ENCODE data around the gene CHMP6.
"Not testable (repeated sequence)": the region's sequence is repeated elsewhere in the genome, so short reads cannot be mapped to it uniquely, and the experiment has no call there.

The CHMP6 gene

DNA sequence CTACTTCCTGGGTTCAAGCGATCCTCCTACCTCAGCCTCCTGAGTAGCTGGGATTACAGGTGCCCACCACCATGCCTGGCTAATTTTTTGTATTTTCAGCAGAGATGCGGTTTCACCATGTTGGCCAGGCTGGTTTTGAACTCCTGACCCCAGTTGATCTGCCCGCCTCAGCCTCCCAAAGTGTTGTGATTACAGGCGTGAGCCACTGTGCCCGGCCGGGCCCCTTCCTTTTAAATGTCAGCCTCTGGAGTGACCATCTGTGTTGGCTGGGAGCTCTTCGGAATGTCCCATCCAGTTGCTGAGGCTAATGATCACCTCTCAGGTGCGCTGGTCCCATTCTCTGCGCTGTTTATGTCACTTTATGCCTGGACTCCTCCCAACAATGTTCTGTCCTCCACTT, 38.7 kb downstream of the CHMP6 start:
- not testable (repeated sequence) for DNase-seq (ENCODE audit: low read depth)

DNA sequence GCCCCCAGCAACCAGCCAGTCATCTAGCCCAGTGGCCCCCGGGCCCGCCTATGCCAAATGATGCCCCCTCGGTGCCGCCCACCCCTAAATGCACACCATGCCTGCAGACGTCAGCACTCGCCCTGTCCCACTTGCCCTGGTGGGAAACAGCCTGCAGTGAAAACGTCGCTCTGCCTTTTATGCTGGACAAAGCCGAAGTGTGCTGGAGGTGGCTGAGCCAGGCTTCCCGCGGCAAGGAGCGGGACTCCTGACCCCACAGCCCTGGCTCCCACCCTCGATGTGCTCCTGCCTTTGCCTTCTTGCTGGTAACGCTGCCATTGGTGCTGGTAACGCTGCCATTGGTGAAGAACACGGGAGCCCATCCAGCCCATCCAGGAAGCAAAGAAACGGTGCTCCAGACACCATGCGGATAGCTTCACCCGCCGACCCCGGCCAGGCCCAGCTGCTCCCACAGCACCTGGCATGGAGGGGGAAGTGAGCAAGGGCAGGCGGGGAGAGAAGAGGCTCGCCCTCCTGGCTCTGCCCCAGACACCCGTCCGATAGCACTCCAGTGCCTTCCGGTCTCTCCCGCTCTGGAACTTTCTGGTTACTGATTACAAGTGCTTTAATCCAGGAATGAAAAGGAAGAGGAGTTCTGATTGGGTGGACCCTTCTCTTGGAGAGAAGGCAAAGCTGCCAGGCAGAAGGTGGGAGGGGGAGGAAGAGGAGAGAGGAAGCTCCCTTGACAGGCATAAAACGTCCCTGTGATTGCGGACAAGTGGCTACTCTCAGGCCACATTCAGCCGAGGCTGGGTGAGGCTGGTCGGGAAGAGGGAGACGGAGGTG, 39.3 kb downstream of the CHMP6 start:
- DNase-seq (ENCODE audit: low read depth), result no peak

DNA sequence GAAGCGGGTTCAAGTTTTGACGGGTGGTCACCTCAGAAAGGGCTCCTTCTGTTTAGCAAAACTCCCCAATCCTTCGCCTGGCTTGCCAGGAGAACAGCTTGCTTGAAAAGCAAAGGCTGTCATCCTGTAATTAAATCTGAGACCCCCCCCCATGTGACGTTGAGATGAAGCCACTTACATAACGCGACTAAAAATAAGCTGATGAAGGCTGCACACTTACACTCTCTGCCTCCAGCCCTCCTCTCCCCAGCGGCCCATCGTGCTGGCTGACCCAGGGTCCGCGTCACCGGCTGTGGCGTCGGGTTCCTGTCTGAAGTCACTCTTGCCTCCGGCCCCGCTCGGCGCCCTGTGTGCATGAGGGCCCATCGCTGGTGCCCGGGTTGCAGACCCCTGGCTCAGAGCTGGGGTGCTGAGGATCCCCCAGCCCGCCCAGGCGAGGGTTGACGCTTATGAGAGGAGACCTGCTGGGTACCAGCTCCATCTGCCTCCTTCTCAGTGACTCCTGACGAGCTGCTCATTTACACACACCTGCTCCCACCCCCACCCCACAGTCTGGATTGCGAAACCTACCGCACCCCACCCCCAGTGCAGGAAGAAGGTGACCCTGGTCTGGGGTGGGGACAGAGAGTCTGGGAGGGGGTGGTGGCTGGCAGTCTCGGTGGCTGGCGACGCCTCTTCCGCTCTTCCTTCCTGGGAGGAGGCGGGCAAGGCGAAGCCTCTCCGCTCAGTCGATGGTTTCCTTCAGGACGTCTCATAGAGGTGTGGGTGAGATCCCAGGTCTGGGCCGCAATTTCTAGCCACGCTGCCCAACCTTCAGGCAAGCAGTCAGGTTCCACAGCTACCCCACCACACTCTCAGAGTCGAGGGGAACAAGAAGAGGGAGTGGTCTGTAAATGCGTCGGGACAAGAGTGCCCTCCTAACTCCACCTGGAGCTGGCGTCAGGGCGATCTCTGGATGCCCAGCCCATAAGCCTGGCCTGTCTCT, 40.2 kb downstream of the CHMP6 start:
- no peak for DNase-seq (ENCODE audit: low read depth)

DNA sequence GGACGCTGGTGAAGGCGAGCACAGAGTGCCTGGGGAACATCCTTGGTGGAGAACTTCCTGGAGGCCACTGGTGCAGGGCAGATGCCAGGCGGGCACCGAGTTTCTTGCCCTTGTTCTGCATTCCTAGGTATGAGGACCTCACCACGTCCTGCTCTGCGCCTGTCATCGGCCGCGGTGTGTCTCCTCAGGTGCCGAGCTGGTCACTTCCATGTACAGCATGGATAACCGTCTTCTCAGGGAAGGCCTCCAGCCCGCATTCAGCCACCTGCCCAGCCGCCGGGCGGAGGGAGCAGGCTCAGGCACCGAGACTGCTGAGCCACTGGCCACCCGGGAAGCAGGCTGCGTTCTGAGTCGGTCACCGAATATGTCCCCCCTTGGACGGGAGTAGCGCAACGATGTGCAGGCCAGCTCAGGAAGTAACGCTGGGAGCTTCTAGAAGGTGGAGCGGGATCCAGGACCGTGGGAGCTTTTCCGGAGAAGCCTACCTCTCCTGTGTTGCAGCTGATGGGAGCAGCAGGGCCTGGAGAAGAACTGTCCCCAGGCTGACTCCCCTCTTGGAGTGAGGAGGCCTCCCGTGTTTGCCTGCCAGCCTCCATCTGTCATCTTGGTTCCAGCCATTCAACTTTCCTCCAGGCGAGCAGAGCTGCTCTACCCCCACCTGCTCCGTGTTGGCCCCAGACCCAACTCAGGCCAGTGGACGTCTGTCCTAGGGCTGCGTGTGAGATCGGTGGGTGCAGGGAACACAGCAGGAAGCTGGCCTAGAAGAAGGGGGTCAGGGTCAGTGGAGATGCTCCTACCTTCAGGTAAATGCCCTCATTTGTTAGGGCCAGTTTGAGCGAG, 41.2 kb downstream of the CHMP6 start:
- DNase-seq (ENCODE audit: low read depth), result no peak

DNA sequence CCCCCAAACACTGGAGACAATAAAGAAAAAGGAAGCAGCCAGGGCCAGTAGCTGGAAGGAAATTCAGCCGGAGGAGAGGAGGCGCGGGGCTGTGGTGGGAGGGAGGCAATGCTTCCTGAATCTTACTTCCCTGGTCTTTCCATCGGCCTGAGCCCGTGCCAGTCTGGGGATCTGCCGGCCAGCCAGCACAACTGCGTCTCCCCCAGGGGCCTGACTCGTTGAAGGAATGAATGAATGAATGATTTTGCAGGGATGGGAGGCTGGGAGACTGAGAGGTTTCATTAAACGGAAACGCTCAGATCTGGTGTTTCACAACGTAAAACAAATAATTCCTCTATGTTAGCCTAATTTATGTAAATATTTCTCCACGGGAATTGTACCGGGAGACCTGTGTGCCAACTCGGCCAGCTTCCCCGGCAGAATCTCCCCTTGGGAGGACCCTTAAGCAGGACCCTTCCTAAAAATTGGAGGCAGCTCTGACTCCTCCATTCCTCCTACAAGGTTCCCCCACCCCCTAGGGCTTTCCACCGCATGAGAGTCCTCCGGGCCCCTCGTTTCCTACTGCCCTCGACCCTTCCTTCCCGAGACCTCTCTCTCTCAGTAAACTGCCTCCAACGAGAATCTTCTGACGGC, 42.0 kb downstream of the CHMP6 start:
- no peak for DNase-seq (ENCODE audit: low read depth)

DNA sequence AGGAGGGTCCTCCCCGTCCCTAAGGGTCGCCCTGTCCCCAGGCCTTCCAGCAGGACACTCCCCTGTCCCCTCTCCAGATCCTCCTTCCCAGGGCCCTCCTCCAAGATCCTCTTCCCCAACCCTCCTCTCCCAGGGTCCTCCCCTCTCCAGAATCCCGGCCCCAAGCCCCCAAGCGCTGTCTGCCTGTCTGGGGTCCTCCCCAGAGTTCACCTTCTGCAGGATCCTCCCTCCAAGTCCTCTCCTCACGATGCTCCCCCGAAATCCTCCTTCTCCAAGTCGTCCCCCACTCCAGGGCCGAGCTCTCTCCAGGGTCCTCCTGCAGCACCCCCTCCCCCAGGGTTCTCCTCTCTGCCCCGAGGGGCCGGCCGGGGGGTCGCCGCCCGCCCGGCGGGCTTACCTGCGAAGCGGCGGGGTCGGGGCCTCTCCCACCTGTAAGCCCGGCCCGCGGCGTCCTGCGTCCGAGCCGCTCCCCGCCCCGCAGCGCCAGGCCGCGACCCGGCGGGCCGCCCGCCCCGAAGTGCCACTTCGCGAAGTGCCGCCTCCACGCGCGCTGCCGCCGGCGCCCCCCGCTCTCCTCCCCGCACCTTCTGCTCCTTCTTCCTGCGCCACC, 42.6 kb downstream of the CHMP6 start:
- DNase-seq (ENCODE audit: low read depth), result no peak

DNA sequence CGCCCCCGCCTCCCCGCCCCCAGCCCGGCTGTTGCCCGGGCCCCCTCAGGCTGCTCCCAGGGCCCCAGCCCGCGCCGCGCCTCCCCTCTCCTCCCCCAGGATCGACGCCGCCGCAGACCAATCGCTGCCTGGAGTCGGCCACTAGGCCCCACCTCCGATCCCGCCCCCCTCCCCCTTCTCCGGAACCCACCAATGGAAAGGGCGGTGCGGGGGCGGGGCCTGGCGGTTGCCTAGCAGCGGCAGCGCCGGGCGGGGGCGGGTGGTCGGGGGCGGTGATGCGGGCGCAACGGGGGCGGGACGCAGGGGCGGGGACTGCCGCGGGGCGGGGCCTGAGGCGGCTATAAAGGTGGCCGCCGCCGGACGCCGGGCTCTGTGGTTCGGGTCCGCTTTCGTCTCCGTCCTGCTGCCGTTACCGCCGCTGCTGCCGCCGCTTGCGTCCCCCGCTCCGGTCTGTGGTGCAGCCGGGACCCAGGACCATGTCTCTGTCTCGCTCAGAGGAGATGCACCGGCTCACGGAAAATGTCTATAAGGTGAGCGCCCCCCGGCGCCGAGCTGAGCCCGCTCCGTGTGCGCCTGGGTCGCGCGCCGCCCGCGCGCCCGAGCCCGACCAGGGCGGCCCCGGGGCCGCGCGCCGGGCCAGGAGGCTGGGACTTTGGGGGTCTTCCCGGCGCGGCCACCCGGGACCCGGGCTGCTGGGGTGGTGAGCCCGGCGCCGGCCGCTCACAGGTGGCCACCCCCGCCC, 43.3 kb downstream of the CHMP6 start, which contains the start of gene BAIAP2:
Gene BAIAP2, plus strand, starts transcription at position 373 of the 742 bp plus-strand sequence. Its CDS starts 104 bp downstream, at position 477.
- peak; percentile 45 for DNase-seq (ENCODE audit: low read depth)

DNA sequence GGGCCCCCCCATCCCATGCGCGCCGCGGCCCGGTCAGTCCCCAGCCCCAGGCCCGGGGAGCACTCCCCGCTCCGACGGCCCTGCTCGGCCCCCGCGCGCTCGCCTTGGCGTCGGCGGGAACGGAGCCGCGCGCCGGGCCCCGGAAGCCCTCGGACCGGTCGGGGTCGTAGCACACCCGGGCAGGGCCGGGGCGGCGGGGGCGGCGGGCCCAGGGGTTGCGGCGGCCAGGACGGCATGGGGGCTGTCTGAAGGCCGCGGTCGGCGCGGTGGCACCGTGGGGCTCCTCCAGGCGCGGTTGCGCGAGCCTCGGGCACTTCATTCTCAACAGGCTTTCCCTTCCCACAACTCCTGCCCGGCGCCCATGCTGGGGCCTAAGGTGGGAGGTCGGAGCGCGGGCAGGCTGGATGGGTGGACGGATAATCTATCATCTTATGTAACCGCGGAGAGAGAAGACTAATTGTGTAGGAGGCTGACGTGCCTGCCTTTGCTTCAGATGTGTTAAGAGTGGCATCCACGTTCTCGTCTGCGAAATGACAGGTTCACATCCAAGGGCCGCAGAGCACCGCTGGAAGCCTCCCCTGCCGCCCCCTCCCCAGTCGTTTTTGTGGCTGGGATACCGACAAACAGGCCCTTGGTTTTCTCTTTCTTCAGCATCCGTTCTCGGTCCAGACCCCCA, 44.0 kb downstream of the CHMP6 start:
- DNase-seq (ENCODE audit: low read depth), result no peak

DNA sequence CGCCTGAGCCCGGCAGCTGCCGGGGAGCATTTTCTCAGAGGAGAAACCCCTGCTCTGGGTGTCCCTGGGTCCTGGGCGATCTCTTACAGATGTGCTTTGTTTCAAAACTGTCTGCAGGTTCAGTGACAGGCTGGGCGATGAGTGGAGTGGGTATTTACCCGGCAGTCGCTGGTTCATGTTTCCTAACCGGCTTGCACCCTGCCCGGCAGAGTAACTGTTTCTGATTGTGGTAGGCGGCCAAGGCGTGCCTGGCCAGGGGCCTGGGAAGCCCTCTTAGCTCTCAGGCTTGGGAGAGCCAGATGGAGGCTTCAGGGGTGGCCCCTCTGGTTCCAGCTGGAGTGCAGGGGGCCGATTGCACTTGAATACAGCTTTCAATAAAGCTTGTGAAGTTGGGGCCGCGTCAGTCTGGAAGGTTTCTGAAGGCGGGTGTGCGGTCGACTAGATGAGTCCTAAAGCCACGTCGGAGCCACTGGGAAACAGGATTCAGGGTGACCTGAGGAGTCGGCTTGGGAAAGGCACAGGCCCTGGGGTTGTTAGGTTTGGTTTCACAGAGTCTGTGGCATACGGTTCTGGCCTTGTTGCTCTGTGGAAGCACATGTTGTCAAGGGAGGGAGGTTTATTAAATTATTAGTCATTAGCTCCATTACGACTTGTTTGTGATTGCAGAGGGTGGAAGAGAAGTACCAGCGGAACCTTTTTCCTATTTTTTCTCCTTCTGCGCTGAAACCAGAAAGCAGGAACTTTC, 44.7 kb downstream of the CHMP6 start:
- no peak for DNase-seq (ENCODE audit: low read depth)

DNA sequence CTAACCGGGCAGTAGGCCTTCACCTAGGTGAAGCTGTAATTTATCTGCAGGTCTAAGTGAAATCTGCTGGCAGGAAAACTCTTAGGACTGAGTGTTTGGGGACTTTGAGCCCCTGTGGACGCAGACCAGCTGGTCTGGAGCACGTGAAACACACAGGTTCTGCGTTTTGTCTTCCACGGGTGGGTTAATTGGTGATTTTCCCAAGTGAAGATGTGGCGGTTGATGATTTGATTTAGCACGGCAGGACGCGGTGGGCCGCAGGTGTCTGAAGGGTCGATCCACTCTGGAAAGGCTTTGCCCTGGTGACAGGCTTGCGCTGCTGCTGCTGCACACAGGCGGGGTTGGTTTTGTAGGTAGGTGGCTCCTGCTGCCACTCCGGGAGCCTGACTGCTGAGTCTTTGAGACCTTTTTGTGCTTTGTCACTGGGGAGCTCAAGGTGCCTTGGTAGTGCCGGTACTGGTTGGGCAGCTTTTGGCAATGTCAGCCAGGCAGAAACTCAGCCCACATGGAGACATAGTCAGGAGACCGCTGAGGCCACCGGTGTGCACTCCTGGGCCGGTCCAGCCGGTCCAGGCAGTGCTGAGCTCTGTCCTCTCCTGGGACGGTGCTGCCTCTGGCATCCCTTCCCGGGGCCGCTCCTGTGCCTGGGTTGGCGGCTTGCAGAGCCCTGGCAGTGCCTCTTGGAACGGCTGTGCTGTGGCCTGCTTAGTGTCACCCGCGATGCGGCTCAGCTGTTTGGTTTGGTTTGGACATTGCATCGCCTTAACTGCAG, 45.6 kb downstream of the CHMP6 start:
- no peak for DNase-seq (ENCODE audit: low read depth)

DNA sequence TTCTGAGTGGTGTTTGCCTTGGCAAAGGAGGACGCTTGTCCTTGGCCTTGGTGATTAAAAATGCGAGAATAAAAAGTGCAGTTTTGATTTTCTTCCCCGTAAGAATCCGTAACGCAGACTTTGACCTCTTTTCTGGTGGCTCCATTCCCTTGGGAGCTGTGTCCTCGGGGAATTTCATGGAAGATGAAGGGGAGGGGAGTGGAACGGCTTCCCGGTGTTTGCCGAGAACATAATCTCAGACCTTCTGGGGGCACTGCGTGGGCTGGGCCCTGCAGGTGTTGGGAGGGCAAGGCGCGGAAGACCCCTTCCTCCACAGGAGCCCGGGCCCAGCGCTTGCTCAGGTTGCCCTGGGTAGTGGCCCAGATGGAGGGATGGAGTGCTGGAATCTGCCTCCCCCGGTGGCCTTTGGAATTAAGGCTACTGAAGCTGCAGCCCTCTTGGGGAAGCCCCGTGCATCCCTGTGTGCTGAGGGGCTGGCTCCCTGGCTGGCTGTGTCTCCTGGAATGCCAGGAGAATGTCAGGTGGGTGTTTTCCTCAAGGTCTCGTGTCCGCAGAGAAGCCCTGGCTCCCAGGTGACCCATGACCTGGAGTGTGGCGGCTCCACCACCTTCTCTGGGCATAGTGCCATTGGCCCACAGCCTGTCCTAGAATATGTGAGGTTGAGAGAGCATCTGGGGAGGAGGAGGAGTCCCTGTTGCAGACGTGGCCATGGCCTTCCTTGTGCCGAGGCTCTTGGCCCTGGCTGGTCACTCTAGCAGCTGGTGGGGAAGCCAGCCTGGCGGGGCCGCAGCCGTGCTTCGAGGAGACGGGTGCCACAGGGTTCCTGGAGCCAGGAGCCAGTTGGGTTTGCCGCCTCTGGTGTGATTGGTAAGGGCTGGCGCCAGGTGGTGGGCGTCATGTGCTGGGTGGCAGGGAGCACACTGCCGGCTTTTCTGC, 46.4 kb downstream of the CHMP6 start:
- no peak for DNase-seq (ENCODE audit: low read depth)

DNA sequence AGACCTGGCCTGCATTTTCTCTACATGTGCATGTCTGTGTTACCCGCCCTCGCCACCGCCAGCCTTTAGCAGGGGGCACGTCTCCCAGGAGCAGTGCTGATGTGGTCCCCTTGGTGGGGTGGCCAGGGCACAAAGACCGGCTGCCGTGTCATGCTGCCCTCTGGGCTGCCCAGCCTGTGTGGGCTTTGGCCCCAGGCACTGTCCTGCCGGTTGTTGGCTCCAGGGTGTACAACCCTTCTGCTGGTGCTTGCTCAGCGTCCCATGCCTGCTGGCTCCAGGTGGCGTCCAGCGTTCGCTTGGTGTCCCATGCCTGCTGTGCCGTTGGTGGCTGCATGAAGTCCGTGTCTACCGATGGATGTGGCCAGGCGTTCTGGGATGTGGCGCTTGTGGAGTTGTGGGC, 47.5 kb downstream of the CHMP6 start:
- no peak for DNase-seq (ENCODE audit: low read depth)

DNA sequence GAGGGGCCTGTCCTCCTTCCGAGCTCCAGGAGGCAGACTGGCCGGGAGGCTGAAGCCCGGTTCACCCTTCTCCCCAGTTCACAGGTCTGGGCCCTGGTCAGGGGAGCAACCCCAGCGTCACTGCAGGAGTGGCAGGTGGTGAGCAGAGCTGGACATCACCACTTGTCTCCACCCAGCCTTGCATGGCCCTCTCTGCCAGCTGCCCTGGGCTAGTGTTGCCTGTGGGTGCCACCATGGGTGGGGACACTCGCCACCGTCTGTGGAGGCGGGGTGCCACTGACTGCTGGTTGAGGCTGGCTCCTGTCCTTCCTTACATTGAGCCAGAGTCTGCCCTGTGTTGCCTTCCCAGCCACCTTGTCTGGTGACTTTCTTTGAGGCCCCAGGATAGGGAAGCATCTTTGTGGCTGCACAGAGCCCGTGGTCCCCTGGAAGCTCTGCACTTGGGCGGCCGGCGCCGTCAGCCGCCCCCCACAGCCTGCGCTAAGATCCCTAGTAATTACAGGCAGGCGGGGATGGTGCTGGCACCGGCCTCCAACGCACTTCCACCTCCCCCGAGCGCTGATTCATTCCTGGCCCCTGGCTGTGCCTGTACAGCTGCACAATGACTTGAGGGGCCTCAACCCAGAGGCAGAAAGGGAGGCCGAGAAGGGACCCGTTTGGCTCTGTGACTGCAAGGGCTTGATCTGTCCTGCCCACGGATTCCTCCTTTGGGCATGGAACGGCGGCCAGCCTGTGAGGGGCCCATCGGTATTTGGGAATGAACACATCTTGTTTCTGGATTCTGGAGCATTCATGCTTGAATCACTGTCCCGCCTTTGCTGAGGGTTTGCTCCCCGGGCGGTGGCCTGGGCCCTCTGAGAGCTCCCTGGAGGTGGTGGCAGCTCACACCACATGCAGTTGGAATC, 48.5 kb downstream of the CHMP6 start:
- DNase-seq (ENCODE audit: low read depth), result no peak

DNA sequence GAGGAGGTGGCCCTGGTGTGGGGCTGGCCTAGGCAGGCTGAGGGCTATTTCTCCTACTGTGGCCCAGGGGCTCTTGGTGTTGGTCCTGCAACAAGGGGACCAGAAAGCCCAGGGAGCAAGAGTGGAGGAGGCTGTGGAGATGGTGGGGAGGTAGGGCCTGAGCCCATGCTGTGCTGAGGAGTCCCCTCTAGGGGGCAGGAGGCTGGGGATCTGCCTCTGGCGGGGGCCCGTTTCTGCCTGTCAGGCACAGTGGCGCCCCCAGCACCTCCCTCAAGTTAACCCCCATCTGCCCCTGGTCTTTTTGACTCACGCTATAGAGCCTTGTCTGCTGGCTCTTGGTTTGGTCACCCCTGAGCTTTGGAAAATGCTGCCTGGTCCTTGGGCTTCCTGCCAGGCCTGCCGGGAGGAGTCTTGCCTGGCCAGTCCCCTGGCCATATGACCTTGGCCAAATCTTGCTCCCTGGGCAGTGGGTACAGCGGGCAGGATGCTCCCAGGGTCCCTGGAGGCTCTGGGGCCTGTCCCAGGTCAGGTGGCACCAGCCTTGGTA, 49.2 kb downstream of the CHMP6 start:
- no peak for DNase-seq (ENCODE audit: low read depth)

DNA sequence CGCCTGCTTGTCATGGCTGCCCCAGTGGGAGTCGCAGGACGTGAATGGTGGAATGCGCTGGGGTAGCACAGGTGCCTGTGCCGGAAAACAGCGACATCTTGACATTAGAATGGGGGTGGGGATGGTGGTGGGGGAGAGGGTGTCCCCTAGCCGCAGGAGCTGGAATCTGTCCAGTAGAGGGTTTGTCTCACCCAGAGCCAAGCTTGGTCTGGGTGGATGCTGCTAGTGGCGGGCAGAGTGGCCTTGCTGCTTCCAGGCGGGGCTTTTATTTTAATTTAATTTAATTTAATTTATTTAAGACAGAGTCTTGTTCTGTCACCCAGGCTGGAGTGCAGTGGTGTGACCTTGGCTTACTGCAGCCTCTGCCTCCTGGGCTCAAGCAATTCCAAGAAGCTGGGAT, 51.0 kb downstream of the CHMP6 start:
- DNase-seq (ENCODE audit: low read depth), result no peak

DNA sequence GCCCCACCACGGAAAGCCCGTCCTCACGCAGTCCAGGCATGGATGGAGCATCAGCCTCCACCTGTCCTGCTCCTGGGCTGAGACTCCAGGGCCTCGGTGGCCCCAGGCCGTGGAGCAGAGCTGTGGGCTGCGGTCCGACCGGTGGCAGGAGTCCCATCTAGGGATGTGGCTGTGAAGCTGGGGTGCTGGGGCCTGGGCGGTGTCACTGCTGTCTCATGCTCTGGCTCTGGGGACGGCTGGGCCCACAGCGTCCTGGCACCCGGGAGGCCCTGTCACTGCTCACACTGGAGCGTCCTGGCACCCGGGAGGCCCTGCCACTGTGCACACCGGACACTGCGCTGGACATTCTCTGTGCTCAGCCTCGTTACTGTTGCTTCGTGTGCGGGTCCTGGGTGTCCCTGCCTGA, 51.7 kb downstream of the CHMP6 start:
- no peak for DNase-seq (ENCODE audit: low read depth)
